ENCODE data around the gene CBLB.

The CBLB gene

DNA sequence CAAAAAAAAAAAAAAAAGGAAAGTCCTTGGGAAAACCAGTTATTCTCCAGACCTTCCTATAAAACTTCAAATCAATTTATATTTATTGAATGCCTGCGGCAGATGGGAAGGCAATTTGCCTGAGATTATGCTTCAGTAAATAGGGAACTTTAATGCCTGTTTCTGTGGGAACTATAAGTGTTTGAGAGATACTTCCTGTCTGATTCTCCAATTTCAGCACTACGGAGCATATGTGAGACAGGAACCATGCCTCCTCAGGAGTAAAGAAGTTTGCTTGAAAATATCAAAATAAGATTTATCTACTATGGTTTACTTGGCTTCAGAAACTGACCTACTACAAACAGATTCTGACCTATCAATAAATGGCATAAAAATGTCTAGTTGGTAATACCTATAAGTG lies 135.5 kb downstream of the CBLB start:
- Histone ChIP-seq H3K9ac (ENCODE audit: low read length) (no peak overlapping the region), H3K36me3 (ENCODE audit: control insufficient read depth in 1 of 2, insufficient read depth in 2 of 2, low read length in 2 of 2) (peaks cover 2 to 5% of the 10 kb centered on the region in 2 experiments), H4K8ac (ENCODE audit: low read depth, low read length) (no peak overlapping the region), H3K27me3 (ENCODE audit: insufficient read depth, low read length) (no peaks in the 10 kb centered on the region), H4K91ac (ENCODE audit: low read depth, low read length) (no peak overlapping the region), H3K4me2 (ENCODE audit: low read length) (no peak overlapping the region), H3K4me3 (ENCODE audit: low read depth, low read length) (no peak overlapping the region), H2AFZ (ENCODE audit: insufficient read depth, low read length, poor library complexity) (no peak overlapping the region), H3K27ac (ENCODE audit: low read depth, low read length) (no peak overlapping the region), H3K79me1 (ENCODE audit: low read length) (no peaks in the 10 kb centered on the region), H2BK5ac (ENCODE audit: low read depth, low read length, poor library complexity) (no peak overlapping the region), H2BK120ac (ENCODE audit: insufficient read depth, low read length, poor library complexity) (no peak overlapping the region), H2BK12ac (ENCODE audit: low read length) (no peak overlapping the region), H3K4ac (ENCODE audit: low read depth, low read length) (no peak overlapping the region), H3K18ac (ENCODE audit: low read length) (no peak overlapping the region), H2AK5ac (ENCODE audit: low read length) (no peak overlapping the region), H3K23ac (ENCODE audit: low read length) (no peak overlapping the region), H3K4me1 (ENCODE audit: control insufficient read depth in 1 of 2, insufficient read depth in 2 of 2, low read length in 2 of 2) (no peaks in the 10 kb centered on the region), H3K79me2 (ENCODE audit: control insufficient read depth, insufficient read depth, low read length, poor library complexity) (no peaks in the 10 kb centered on the region), H3K14ac (ENCODE audit: low read length) (no peak overlapping the region), H3K9me3 (ENCODE audit: insufficient read depth, low read depth, low read length) (no peaks in the 10 kb centered on the region), H4K12ac (ENCODE audit: low read depth, low read length) (no peak overlapping the region)
- DNase-seq: no peak
- WGBS (ENCODE audit: extremely low coverage, insufficient coverage, insufficient read length): no CpG with 5 or more reads among the region's 2 CpGs

DNA sequence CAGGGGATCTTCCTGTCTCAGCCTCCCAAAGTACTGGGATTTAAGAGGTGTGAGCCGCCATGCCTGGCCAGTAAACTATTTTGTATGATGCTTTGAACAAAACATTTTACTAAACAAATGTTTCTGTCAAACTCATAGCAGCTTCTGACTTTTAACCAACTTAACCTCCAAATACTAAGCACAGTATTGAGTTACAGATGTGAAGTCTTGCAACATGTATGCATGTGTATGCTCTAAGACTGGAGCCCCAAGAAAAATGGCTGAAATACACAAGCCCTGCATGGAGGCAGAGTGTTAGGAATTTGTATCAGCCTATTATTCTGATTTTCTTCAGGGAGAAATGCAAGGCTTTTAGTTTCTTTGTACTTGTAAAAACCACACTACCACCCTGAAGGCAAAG lies 137.1 kb downstream of the CBLB start:
- Histone ChIP-seq H3K9ac (ENCODE audit: low read length) (no peak overlapping the region), H3K4me3 (ENCODE audit: low read depth, low read length) (no peak overlapping the region), H3K4ac (ENCODE audit: low read depth, low read length) (no peak overlapping the region), H4K12ac (ENCODE audit: low read depth, low read length) (no peak overlapping the region), H3K79me2 (ENCODE audit: control insufficient read depth, insufficient read depth, low read length, poor library complexity) (no peaks in the 10 kb centered on the region), H3K36me3 (ENCODE audit: control insufficient read depth in 1 of 2, insufficient read depth in 2 of 2, low read length in 2 of 2) (peaks cover 2 to 5% of the 10 kb centered on the region in 2 experiments), H3K4me2 (ENCODE audit: low read length) (no peak overlapping the region), H3K9me3 (ENCODE audit: insufficient read depth, low read depth, low read length) (no peaks in the 10 kb centered on the region), H3K27ac (ENCODE audit: low read depth, low read length) (no peak overlapping the region), H4K8ac (ENCODE audit: low read depth, low read length) (no peak overlapping the region), H2BK12ac (ENCODE audit: low read length) (no peak overlapping the region), H2BK5ac (ENCODE audit: low read depth, low read length, poor library complexity) (no peak overlapping the region), H3K23ac (ENCODE audit: low read length) (no peak overlapping the region), H2AFZ (ENCODE audit: insufficient read depth, low read length, poor library complexity) (no peak overlapping the region), H2BK120ac (ENCODE audit: insufficient read depth, low read length, poor library complexity) (no peak overlapping the region), H3K18ac (ENCODE audit: low read length) (no peak overlapping the region), H3K27me3 (ENCODE audit: insufficient read depth, low read length) (no peaks in the 10 kb centered on the region), H3K79me1 (ENCODE audit: low read length) (no peaks in the 10 kb centered on the region), H3K4me1 (ENCODE audit: control insufficient read depth in 1 of 2, insufficient read depth in 2 of 2, low read length in 2 of 2) (no peaks in the 10 kb centered on the region), H3K14ac (ENCODE audit: low read length) (no peak overlapping the region), H2AK5ac (ENCODE audit: low read length) (no peak overlapping the region), H4K91ac (ENCODE audit: low read depth, low read length) (no peak overlapping the region)
- no peak for DNase-seq
- no CpG with 5 or more reads among the region's 1 CpG for WGBS (ENCODE audit: extremely low coverage, insufficient coverage, insufficient read length)

DNA sequence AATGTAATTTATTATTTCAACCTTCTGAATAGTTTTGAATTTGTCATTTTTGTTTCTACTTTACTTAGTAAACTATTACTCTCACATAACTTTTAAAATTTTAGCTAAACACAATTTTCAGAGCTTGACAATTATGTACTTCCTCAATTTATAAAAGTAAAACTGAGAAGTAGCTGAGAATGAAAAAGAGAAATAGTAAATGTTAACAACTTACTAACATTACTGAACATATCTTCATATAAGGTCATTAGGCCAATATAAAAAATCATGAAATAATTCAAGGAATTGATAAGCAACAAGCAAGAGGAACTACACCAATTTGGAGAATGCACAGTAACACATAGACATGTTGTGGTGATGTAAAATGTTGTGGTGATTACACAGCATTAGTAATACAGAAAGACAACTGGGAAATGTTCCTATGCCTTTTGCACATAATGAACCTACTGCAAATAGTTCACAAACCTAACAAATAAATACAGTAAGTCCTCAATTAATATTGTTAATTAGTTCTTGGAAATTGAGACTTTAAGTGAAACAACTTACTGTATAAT lies 137.9 kb downstream of the CBLB start:
- H3K9me3 ChIP-seq (ENCODE audit: insufficient read depth, low read depth, low read length): peaks cover 2% of the 10 kb centered on the region
- no peak overlapping the region for H3K4me3 ChIP-seq (ENCODE audit: low read depth, low read length)
- H3K4ac ChIP-seq (ENCODE audit: low read depth, low read length): no peak overlapping the region
- H2BK5ac ChIP-seq (ENCODE audit: low read depth, low read length, poor library complexity): no peak overlapping the region
- H2AFZ ChIP-seq (ENCODE audit: insufficient read depth, low read length, poor library complexity): no peak overlapping the region
- no peak overlapping the region for H4K91ac ChIP-seq (ENCODE audit: low read depth, low read length)
- no peak overlapping the region for H4K12ac ChIP-seq (ENCODE audit: low read depth, low read length)
- no peak overlapping the region for H3K4me2 ChIP-seq (ENCODE audit: low read length)
- no peak overlapping the region for H2BK12ac ChIP-seq (ENCODE audit: low read length)
- H3K36me3 ChIP-seq (ENCODE audit: control insufficient read depth in 1 of 2, insufficient read depth in 2 of 2, low read length in 2 of 2): peaks cover 5 to 6% of the 10 kb centered on the region in 2 experiments
- H3K9ac ChIP-seq (ENCODE audit: low read length): no peak overlapping the region
- no peak overlapping the region for H2AK5ac ChIP-seq (ENCODE audit: low read length)
- H3K14ac ChIP-seq (ENCODE audit: low read length): no peak overlapping the region
- H3K79me2 ChIP-seq (ENCODE audit: control insufficient read depth, insufficient read depth, low read length, poor library complexity): no peaks in the 10 kb centered on the region
- no peaks in the 10 kb centered on the region for H3K4me1 ChIP-seq (ENCODE audit: control insufficient read depth in 1 of 2, insufficient read depth in 2 of 2, low read length in 2 of 2)
- no peaks in the 10 kb centered on the region for H3K27me3 ChIP-seq (ENCODE audit: insufficient read depth, low read length)
- H2BK120ac ChIP-seq (ENCODE audit: insufficient read depth, low read length, poor library complexity): no peak overlapping the region
- H3K79me1 ChIP-seq (ENCODE audit: low read length): no peaks in the 10 kb centered on the region
- no peak overlapping the region for H3K23ac ChIP-seq (ENCODE audit: low read length)
- H3K18ac ChIP-seq (ENCODE audit: low read length): no peak overlapping the region
- no peak for DNase-seq
- H4K8ac ChIP-seq (ENCODE audit: low read depth, low read length): no peak overlapping the region
- H3K27ac ChIP-seq (ENCODE audit: low read depth, low read length): no peak overlapping the region

DNA sequence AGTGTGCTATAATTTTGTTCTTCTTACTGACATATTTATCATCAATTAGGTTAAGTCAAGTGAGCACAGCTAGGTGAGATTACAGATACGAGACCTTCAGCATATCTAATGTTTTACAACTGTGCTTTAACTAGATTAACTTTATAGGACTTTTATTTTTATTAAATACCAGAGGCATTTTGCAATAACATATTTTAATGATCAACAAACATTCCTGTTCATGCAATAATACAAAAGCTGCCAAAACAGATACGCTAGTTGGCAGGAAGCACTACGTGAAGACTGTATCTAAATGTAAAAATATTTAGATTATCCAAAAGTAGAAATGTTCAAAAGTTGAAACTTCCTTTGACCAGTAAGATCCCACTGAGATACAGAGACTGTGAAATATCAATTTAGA lies 139.1 kb downstream of the CBLB start:
- no peak overlapping the region for H3K9ac ChIP-seq (ENCODE audit: low read length)
- no peak overlapping the region for H4K91ac ChIP-seq (ENCODE audit: low read depth, low read length)
- no peak overlapping the region for H3K18ac ChIP-seq (ENCODE audit: low read length)
- H2AK5ac ChIP-seq (ENCODE audit: low read length): no peak overlapping the region
- H3K36me3 ChIP-seq (ENCODE audit: control insufficient read depth in 1 of 2, insufficient read depth in 2 of 2, low read length in 2 of 2): peaks cover 4 to 7% of the 10 kb centered on the region in 2 experiments
- H4K8ac ChIP-seq (ENCODE audit: low read depth, low read length): no peak overlapping the region
- no peak overlapping the region for H2BK5ac ChIP-seq (ENCODE audit: low read depth, low read length, poor library complexity)
- no peak overlapping the region for H2BK120ac ChIP-seq (ENCODE audit: insufficient read depth, low read length, poor library complexity)
- H3K23ac ChIP-seq (ENCODE audit: low read length): no peak overlapping the region
- H3K9me3 ChIP-seq (ENCODE audit: insufficient read depth, low read depth, low read length): peaks cover 2% of the 10 kb centered on the region
- no peak overlapping the region for H2AFZ ChIP-seq (ENCODE audit: insufficient read depth, low read length, poor library complexity)
- H3K27me3 ChIP-seq (ENCODE audit: insufficient read depth, low read length): no peaks in the 10 kb centered on the region
- WGBS (ENCODE audit: extremely low coverage, insufficient coverage, insufficient read length): no CpG with 5 or more reads among the region's 3 CpGs
- H3K4me2 ChIP-seq (ENCODE audit: low read length): no peak overlapping the region
- no peak overlapping the region for H2BK12ac ChIP-seq (ENCODE audit: low read length)
- H3K4me1 ChIP-seq (ENCODE audit: control insufficient read depth in 1 of 2, insufficient read depth in 2 of 2, low read length in 2 of 2): no peaks in the 10 kb centered on the region
- DNase-seq: no peak
- no peak overlapping the region for H3K14ac ChIP-seq (ENCODE audit: low read length)
- H3K79me2 ChIP-seq (ENCODE audit: control insufficient read depth, insufficient read depth, low read length, poor library complexity): no peaks in the 10 kb centered on the region
- H3K4me3 ChIP-seq (ENCODE audit: low read depth, low read length): no peak overlapping the region
- H3K4ac ChIP-seq (ENCODE audit: low read depth, low read length): no peak overlapping the region
- H3K79me1 ChIP-seq (ENCODE audit: low read length): no peaks in the 10 kb centered on the region
- H4K12ac ChIP-seq (ENCODE audit: low read depth, low read length): no peak overlapping the region
- no peak overlapping the region for H3K27ac ChIP-seq (ENCODE audit: low read depth, low read length)

All from trophoblast cell (in vitro differentiated cells and primary cell).